Measurements from ENCODE around the gene ANKRD39. TPM values are rescaled to one million over a fixed set of nuclear protein-coding genes. Genes with fewer than 3 reads are reported as not detected.

ANKRD39 gene
- total RNA-seq, 1 donor, result 11.8 TPM

DNA sequence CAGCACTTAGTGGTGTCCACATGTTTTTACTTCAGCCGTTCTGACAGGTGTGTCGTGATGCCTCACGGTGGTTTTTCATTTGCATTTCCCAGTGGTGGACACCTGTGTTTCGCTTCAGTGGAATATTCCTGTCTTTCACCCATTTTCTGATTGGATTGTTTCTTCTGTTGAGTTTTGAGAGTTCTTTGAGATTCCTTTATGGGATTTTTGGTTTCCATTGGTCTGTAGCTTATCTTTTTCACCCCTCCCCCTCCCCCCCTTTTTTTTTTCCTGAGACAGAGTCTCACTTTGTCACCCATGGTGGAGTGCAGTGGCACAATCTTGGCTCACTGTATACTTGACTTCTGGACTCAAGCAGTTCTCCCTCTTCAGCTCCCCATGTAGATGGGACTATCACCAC, 22.0 kb downstream of the ANKRD39 start:
- DNase-seq (ENCODE audit: low read depth in 2 of 3, low spot score in 2 of 3), result no peak

DNA sequence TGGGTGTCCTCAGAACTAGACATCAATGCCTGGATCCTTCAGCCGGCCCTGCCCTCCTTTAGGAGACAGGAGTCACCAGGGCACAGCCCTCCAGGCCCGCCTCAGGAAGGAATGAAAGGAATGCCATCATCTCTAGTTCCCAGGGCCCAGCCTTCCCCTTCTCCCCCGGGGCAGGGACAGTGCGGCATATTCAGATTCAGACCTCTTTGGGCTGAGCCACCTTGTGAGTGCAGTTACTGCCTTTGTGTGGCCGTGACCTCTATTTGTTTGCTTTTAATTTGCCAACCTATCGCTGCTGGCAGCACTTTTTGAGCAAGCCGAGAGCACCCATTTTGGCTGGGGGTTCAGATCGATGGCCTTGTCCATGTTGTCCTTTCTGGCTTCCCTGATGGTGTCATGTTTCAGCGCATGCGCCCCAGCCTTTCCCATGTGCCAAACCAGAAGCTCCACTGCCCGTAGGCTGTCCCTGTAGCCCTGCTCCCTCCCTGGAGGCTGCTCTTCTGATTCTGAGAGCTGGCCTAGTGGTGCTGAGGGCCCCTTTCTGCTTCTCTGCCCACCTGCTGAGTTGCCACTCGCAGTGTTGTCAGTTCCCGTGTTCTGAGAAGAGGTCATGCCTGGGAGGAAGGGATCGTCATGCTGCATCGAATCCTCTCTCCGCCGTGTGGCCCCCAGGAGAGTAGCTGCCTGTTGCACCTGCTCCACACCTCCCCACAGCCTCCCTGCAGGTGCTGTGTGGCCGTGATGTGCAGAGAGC, 24.9 kb downstream of the ANKRD39 start:
- no peak for DNase-seq (ENCODE audit: low read depth in 2 of 3, low spot score in 2 of 3)

DNA sequence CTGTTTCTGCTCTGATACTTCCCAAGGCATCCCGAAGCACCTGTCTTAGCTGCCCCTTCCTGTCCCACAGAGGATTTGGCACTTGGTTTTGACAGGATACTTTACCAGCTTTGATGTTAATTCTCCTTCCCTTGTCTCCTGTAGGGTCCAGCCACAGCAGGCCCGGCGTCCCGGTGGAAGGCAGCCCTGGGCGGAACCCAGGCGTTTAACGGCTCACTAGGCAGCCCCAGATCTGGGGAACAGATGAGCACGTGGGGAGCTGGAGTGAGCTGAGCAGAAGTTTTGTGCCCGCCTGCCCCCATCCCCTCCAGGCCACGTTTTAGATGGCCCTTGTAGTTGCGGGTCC, 25.4 kb downstream of the ANKRD39 start:
- no peak for DNase-seq (ENCODE audit: low read depth in 2 of 3, low spot score in 2 of 3)

DNA sequence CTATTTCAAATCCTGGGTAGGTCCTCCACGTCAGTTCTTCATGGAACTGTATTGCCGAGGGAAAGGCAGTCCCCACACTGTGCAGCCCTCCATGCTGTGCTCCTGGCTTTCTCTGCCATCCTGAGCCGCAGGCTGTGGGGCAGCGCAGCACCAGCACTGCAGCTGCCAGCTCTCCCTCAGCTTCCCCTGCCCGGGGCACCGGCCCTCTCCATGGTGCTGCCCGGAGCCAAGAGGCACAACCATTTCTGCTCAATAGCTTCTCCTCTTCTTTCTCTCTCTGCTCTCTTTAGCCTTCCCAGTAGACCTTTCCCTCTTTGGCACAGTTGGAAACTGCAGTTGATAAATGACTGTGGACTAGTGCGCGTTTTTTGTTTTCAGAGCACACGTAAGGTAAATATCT, 26.1 kb downstream of the ANKRD39 start:
- DNase-seq (ENCODE audit: low read depth in 2 of 3, low spot score in 2 of 3), result no peak

DNA sequence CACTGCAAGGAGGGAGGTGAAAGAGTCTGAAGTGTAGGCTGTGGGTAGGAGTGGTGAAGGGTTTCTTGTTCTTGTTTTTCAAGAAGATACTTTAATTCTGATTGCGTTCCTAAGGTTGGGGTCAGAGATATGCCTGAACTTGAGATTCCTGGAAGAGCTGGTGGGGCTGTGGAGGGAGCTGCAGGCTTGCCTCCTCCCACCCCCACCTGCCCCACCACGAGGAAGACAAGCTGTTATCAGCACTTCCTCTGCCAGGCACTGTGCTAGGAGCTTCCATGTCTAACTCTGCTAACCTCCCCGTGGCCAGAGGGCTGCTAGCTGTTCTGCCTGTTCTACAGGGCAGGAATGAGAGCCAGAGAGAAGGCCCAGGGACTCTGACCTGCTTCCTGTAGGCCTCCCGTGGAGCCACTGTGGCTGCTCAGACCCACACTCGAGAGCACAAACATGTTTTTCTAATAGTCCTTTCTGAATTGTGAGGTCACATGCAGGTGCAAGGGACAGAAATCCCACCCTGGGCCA, 27.7 kb downstream of the ANKRD39 start:
- no peak for DNase-seq (ENCODE audit: low read depth in 2 of 3, low spot score in 2 of 3)

DNA sequence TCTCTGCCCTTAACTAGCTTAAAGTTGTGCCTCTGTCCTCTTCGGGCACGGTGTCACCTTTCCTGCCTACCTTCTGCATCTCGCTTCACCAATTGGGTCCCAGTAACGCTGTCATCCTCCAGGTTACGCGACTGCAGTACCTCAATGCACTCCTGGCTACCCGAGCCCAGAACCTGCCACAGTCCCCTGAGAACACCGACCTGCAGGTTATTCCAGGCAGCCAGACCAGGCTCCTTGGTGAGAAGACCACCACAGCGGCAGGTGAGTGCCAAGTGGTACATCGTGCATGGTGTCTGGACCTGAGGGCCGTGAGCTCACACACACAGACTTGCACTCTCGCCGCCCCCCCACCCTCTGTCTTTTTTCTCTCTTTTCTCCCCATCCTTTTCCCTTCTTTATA, 28.9 kb downstream of the ANKRD39 start:
- DNase-seq (ENCODE audit: low read depth in 2 of 3, low spot score in 2 of 3), result no peak

DNA sequence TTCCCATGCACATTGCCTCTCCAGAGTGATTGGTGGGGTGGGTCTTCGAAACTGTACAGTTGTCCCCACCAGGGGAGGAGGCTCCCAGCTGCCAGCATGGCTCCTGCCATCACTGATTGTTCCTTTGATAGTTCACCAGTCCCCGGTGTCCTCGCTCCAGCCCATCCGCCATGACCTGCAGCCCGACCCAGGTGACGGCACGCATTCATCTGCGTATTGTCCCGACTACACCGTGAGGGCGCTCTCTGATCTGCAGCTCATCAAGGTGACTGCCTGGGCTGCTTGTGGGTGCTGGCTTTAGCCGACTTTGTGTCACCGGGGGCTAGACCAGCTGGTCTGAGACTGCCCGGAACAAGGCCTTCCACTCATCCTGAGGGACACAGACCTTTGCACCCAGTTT, 29.4 kb downstream of the ANKRD39 start:
- DNase-seq (ENCODE audit: low read depth in 2 of 3, low spot score in 2 of 3), result no peak

DNA sequence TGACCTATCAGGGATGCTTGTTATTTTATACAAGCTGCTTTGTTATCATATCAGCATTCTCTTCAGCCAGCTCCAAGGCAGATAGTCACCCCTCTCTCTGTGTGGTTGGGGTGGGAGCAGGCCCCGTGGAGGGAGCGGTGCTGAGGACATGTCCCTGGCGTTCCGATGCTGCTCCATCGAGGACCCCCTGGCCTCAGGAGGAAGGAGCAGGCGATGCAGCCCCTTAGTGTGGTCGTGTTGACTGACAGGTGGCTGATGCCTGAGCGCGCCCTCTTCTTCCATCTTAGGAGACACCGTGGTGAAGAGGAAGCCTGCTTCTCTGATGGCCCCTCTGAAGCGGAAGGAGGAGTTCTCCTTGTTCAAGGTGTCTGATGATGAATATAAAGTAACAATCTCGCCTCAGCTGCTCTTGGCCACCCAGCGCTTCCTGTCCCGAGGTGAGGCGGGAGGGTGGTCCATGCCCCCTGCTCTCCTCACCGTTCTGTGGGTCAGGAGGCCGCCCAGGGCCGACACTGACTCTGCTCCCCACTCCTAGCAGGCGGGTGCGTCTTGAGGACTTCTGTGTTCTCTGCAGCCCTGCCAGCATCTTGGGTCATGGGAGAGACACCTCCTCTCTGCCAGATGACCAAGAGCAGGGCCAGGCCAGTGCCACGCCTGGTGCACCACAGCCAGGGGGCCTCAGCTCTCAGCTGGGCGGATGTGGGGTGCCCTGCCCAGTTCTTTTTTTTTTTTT, 31.1 kb downstream of the ANKRD39 start:
- DNase-seq (ENCODE audit: low read depth in 2 of 3, low spot score in 2 of 3), result no peak

DNA sequence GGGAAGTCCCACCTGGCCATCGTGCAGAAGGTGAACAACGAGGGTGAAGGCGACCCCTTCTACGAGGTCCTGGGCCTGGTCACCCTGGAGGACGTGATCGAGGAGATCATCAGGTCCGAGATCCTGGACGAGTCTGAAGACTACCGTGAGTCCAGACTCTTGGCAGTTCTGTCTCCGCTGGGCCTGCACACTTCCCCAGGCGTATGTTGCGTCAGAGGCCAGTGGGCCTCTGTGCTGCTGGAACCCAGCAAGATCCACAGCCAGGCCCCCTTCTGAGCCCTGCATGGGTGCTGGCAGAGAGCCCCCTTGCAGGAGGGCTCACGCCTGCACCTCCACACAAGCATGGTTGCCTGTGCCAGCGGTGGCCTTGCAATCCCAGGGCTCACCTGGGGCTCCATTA, 32.8 kb downstream of the ANKRD39 start:
- DNase-seq (ENCODE audit: low read depth in 2 of 3, low spot score in 2 of 3), result no peak

DNA sequence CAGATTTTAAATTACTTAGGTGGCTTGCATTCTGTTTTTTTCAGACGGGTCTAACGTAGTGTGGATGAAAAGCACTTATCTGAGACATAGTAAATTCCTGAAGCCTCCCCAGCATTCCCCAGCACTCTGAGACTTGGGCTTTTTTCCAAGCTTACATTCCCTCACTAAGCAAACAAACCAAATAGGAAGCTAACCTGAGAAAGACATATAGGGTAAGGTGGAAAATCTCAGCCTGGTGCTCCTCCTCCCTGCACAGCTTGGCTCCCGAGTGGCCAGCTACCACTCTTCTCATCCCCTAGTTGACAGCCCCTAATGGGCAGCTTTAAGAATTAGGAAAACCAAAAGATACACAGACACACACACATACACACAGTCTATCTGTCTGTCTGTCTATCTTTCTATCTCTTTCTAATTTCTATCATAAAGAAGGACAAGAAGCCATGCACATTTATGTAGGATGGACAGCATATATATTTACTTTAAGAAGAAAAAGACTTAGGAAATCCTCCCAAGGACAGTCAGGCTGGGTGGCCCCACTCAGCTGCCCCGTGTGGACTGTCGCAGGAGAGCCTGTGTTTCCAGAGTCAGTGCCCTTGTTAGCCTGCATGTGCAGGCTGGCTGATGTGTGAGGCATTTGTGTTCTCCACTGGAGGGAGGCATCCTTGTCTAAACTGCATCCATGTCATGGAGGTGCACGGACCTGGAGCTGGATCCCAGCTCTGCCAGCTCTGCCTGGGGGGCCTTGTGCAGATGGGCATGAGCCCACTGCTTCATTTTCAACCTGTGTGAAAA, 33.5 kb downstream of the ANKRD39 start:
- DNase-seq (ENCODE audit: low read depth in 2 of 3, low spot score in 2 of 3), result no peak

DNA sequence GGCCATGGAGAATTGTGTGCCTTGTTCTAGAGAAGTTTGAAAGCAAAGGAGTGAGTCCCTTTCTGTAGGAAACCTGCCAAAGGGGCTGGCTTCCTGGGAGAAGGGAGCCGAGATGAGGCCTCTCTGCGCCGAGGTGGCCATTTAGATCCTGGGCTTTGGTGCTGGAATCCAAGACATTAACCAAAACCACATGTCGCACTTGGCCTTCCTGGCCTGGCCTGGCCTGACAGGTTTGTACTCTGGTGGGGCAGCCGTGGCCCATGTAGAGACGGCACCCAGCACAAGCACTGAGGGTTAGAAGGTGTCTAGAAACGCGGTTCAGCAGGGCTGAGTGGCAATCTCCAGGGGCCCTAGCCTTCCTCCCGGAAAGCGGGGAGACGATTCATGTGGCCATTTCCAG, 34.6 kb downstream of the ANKRD39 start:
- DNase-seq (ENCODE audit: low read depth in 2 of 3, low spot score in 2 of 3), result no peak

DNA sequence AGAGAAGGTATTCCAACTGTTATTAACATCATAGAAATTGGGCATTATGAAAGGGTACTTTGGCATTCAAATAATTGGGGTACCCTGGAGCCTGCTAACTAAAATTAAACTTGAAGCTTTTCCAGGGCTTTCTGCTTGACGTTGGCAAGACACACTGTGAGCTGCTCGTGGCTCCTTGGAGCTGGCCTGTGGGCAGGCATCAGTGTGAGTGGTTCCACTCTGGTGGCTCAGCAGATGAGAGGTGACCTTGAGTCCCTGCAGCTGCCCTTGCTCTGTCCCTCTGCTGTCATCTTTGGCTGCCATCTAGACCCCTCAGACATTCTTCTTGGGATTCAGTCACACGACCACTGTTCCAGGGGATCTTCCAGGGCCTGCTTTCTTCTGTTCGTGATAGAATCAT, 35.0 kb downstream of the ANKRD39 start:
- DNase-seq (ENCODE audit: low read depth in 2 of 3, low spot score in 2 of 3), result no peak

DNA sequence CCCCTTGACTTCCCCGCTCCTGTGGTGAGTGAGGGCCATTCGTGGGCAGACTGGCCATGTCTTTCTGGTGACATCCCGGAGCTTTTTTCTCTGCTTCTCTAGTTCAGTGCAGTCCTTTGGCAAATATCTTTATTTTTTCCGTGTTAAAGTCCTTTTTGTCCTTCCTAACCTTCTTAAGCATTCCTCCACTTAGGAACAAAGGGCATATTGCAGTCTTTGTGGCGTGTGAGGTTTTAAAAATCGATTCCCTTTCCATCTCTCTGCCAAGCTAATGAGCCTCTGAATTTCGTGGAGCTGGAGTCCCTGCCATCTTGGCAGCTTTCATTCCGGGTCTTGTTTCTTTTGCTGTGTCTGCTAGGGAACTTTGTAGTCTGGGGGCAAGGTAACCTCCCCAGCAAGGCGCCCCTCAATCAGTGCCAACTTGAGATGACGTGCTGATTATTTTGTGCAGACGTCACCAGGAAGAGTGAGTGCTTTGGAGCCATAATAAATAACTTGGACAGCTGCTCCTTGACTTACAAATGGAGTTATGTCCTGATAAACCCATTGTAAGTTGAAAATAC, 36.6 kb downstream of the ANKRD39 start:
- DNase-seq (ENCODE audit: low read depth in 2 of 3, low spot score in 2 of 3), result no peak

DNA sequence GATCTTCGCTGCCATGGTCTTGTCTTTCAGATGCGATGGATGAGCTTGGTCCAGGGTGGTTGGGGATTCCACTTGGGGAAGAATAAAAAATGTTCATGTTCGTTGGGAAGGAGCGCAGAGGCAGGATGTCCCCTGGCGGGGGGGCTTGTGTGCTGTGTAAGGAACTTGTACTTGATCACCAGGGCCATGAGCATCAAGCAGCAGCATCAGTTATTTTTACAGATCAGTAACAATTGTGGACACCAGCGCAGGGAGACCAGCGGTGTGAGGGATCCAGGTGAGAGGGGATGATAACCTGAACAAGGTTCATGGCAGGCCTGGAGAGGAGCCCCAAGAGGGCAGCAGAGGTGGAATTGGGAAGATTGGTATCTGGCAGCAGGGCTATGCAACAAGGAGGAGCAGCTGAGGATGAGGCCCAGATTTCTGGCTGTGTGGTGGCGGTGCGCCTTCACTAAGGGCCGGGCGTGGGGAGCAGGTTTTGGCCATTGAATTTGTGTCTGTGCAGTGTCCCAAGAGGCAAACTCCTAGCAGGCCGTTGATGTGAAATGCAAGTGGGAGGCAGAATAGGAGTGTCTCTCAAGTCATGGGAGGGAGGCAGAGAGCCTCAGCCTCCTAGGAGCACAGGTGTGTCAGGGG, 37.8 kb downstream of the ANKRD39 start:
- no peak for DNase-seq (ENCODE audit: low read depth in 2 of 3, low spot score in 2 of 3)

DNA sequence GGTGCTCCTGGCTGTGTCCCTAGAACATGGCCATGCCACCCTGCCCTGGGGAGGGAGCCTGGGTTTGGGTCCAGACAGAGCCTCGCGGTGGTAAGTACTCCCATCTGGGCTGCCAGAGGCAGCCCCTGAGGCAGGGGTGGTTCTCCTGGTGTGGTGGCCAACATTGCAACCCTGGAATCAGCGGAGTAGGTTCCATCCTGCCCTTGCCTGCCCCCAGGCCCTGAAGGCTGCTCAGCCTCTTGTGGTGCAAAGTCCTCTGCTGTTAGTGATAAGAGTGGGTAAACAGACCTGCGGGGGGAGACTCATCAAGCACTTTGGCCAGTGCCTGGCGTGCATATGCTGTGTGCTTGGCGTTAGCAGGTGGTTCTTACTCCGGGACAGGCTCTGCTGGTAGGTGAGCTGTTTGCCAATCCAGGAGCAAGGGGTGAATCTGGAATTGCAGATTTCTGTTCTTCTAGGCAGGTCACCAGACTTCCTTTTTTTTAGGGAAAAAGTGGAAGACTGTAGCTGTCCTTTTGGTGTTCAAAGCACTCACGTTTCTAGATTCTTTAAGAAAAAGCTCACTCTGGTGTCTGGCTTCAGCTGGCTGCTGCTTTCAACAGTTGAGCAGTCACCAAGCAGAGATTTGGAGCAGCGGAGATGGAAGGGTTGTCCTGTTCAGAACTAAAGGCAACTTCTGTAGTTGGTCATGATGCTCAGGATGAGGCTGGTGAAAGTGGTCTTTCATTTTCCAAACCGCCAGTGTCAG, 38.5 kb downstream of the ANKRD39 start:
- peak in 2 of 3 donors; percentile 41 to 58 for DNase-seq (ENCODE audit: low read depth in 2 of 3, low spot score in 2 of 3)

DNA sequence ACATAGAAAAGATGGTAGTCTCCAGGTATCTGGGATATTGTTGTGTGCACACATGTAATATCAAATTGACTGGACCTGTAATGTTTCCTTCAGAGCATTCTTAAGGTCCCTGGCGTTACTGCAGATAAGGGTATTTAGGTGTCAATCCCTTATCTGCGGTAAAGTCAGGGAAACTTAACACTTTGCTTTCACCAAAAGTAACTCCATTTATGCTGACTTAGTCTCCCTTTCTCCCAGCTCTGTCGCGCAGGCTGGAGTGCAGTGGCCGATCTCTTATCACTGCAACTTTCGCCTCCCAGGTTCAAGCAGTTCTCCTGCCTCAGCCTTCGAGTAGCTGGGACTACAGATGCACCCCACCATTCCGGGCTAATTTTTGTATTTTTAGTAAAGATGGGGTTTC, 39.9 kb downstream of the ANKRD39 start:
- DNase-seq (ENCODE audit: low read depth in 2 of 3, low spot score in 2 of 3), result no peak

DNA sequence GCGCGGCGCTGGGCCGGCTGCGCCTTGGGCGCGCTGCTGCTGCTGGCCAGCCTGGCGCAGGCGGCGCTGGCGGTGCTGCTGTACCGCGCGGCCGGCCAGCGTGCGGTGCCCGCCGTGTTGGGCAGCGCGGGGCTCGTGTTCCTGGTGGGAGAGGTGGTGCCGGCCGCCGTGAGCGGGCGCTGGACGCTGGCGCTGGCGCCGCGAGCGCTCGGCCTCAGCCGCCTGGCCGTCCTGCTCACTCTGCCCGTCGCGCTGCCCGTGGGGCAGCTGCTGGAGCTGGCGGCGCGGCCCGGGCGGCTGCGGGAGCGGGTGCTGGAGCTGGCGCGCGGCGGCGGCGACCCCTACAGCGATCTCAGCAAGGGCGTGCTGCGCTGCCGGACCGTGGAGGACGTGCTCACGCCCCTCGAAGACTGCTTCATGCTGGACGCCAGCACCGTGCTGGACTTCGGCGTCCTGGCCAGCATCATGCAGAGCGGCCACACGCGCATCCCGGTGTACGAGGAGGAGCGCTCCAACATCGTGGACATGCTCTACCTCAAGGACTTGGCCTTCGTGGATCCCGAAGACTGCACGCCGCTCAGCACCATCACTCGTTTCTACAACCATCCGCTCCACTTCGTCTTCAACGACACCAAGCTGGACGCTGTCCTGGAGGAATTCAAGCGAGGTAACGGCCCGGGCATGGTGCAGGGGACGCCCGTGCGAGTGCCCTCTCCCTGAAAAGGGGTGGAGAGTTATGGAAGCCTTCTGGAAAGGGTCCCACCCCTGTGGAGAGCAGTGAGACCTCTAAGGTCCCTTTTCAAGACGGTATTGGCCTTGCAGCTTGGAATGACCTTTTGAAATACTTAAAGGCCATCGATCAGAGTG, 40.7 kb downstream of the ANKRD39 start:
- DNase-seq (ENCODE audit: low read depth in 2 of 3, low spot score in 2 of 3), result no peak

DNA sequence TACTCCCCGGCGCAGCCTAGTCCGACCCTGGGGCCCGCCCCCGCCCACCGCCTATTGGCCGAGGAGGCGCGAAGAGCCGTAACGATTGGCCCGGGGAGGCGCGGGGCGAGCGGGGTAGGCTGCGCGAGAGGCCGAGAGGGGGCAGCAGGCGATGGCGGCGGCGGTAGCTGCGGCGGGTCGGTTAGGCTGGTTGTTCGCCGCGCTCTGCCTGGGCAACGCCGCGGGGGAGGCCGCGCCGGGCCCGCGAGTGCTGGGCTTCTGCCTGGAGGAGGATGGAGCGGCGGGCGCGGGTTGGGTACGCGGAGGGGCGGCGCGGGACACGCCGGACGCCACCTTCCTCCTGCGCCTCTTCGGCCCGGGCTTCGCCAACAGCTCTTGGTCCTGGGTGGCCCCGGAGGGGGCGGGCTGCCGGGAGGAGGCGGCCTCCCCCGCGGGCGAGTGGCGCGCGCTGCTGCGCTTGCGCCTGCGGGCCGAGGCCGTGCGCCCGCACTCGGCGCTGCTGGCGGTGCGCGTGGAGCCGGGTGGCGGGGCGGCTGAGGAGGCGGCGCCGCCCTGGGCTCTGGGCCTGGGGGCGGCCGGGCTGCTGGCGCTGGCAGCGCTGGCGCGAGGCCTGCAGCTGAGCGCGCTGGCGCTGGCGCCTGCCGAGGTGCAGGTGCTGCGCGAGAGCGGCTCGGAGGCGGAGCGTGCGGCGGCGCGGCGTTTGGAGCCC, 41.5 kb downstream of the ANKRD39 start, which contains the start of gene CNNM3:
Gene CNNM3, plus strand, starts transcription at position 142 of the 709 bp plus-strand sequence. Its CDS starts 10 bp downstream, at position 152.
- DNase-seq (ENCODE audit: low read depth in 2 of 3, low spot score in 2 of 3), result peak; percentile 81 to 95 (median 92)

Data from hematopoietic multipotent progenitor cell (in vitro differentiated cells).